Esophagus muscularis mucosa (tissue), 4 donors: ENCODE measurements around the gene TSNAXIP1.

Experiments
- EP300 ChIP-seq: sonication (generic); formaldehyde crosslinking; IDR thresholded peaks from one replicate; pipeline ENCODE4 v1.6.1; 2017; ENCODE audit warnings: antibody characterized with exemption
- POLR2A ChIP-seq: fragments of 450-650 bp; IDR thresholded peaks from one replicate; pipeline ENCODE4 v1.6.1; 2017; ENCODE audit warnings: antibody characterized with exemption, moderate library complexity, mild to moderate bottlenecking, low read depth
- POLR2AphosphoS5 ChIP-seq, 2 donors: sonication (generic); formaldehyde crosslinking; IDR thresholded peaks; one replicate each; pipeline ENCODE4 v1.6.1; 2017; ENCODE audit warnings: antibody characterized with exemption in 2 of 2
- TF ChIP-seq, protein P1 (sequence below), 3 experiments: fragments of 200-600 bp in 2 of 3; fragments of 450-650 bp in 1 of 3; sonication (generic) in 2 of 3; IDR thresholded peaks; one replicate each; pipeline ENCODE4 v1.5.1; 2017 to 2019; ENCODE audit warnings: antibody characterized with exemption in 3 of 3, mild to moderate bottlenecking in 2 of 3, moderate library complexity in 1 of 3

DNA sequence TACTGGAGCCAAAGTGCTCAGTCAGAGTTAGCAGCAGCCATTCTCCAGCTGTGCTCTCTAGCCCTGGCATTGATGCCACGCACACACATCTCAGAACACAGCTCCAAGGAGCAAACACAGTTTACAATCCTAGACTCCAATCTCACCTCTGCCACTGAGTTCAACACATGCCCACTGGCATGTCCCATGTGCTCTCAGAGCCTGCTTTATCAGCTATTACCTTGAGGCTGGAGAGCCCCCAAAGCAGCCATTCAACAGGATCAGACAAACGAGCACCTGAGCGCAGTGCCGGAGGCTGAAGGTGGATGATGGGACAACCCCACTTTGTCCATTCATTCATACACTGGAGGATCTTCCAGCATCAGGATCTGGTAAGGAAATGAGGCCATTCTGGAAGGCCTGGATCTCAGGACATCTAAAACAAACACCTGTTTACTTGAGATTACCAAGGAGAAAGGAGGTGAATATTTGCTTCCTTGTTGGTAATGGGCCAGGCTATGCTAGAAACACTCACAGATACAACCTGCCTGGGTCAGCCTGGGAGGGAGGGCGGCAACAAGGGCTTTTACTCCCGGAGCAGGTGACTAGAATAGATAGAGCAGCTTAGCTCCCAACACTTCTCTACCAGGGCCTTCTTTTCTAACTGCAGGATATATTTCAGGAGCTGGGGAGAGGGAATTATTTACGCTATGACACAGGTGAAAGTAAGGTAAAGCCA, 25.7 kb upstream of the TSNAXIP1 start:
- TF ChIP-seq, protein P1, sequence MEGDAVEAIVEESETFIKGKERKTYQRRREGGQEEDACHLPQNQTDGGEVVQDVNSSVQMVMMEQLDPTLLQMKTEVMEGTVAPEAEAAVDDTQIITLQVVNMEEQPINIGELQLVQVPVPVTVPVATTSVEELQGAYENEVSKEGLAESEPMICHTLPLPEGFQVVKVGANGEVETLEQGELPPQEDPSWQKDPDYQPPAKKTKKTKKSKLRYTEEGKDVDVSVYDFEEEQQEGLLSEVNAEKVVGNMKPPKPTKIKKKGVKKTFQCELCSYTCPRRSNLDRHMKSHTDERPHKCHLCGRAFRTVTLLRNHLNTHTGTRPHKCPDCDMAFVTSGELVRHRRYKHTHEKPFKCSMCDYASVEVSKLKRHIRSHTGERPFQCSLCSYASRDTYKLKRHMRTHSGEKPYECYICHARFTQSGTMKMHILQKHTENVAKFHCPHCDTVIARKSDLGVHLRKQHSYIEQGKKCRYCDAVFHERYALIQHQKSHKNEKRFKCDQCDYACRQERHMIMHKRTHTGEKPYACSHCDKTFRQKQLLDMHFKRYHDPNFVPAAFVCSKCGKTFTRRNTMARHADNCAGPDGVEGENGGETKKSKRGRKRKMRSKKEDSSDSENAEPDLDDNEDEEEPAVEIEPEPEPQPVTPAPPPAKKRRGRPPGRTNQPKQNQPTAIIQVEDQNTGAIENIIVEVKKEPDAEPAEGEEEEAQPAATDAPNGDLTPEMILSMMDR (IDR thresholded peaks at IDR 0.05), result no peak
- no peak for TF ChIP-seq EP300
- TF ChIP-seq POLR2A, result no peak
- TF ChIP-seq POLR2AphosphoS5 (IDR thresholded peaks at IDR 0.05), result no peak
